NCI-H2227 treated with DMSO at 0.1 percent for 48 hours (cell line): Measurements from ENCODE around the gene STT3B.

Source experiments
- DNase-seq: peaks from one replicate; lab custom pipeline; 2025; lab: John Stamatoyannopoulos, UW

The STT3B gene

DNA sequence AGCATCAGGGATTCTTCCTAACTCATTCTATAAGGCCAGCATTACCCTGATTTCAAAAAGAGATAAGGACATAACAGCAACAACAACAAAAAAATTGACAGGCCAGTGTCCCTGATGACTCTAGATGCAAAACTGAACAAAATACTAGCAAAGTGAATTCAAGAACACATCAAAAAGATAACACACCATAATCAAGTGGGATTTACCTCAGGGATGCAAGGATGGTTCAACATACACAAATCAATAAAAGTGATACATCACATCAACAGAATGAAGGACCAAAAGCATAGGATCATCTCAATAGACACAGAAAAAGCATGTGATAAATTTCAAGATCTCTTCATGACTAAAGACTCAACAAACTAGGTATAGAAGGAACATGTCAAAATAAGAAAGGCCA, 119.6 kb downstream of the STT3B start:
- no peak for DNase-seq

DNA sequence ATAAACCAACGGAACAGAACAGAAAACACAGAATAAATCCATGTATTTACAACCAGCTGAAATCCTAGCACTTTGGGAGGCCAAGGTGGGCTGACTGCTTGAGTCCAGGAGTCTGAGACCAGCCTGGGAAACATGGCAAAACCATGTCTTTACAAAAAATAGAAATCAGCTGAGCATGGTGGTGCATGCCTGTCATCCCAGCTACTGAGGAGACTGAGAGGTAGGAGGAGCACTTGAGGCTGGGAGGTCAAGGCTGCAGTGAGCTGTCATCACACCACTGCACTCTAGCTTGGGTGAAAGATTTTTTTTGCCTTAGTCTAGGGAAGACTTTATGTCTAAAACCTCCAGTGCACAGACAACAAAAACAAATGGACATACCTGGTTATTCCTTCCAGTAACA, 120.7 kb downstream of the STT3B start:
- no peak for DNase-seq

DNA sequence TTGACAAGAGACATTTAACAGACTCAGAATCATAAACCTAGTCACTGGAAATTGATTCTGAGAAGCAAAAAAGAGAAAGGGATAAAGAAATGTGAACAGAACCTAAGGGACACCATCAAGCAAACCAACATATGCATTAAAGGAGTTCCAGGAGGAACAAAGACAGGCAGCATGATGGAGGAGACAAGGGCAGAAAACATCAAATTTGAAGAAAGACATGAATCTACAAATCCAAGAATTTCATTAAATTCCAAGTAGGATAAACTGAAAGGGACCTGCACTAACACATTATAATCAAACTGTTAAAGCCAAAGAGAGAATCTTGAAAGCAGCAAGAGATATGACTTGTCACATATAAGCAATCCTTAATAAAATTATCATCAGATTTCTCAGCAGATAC, 122.3 kb downstream of the STT3B start:
- DNase-seq: no peak

DNA sequence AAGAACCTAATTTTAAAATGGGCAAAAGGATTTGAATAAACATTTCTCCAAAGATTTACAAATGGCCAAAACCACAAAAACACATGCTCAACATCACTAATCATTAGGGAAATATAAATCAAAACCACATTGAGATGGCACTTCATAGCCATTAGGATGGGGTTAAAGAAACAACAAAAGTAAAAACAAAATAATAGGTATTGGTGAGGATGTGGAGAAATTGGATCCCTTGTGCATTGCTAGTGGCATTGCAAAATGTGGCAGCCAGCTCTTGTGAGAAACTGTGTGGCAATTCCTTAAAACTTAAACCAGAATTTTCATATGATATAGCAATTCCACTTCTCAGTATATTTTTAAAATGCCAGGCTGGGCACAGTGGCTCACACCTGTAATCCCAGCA, 126.5 kb downstream of the STT3B start:
- no peak for DNase-seq

DNA sequence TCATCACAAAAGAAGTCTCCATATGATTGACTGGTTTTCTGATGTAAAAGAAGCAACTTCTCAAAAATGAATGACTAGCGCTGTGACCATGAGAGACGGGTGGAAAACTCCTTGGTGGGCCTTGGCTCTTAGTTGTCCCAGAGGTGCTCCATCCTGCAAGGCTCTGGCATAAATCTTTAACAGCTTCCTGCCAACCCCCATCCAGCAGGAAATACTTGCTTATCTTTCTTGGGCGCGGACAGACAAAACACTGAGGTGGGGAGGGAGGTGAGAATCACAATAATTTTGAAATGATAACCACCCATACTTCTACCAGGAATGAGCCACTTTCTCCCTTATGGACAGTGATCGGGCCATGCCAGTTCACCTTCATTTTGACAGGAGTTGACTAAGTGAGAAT, 128.6 kb downstream of the STT3B start:
- no peak for DNase-seq

DNA sequence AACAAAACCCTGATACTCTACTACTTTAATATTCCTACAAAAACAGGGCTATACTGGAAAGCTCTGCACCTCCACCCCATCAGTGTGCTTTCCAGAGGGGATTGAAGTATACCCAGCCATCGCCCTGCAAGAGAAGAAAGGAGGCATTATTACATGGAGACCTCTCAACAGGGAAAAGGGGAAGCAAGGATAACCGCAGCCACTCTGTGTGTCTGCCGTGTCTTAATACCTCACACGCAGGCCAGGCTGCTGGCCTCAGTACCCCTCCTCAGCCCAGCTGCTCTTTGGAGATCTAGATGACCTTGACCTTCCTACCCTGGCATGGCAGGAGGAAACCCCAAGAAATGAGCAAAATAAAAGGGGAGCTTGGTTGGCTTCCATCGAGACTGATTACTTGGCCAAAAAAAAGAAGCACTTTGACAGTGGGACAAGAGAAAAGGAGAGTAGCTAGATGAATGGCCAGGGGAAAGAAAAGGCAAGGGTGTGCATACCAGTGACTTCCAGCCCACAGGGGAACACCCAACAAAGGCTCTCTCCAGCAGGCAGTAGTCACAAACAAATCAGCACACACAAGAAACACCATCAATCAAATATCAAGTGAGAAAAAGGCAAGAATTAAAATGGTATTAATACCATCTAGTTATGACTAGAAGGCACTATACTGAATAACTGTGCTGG, 129.4 kb downstream of the STT3B start:
- DNase-seq: no peak

DNA sequence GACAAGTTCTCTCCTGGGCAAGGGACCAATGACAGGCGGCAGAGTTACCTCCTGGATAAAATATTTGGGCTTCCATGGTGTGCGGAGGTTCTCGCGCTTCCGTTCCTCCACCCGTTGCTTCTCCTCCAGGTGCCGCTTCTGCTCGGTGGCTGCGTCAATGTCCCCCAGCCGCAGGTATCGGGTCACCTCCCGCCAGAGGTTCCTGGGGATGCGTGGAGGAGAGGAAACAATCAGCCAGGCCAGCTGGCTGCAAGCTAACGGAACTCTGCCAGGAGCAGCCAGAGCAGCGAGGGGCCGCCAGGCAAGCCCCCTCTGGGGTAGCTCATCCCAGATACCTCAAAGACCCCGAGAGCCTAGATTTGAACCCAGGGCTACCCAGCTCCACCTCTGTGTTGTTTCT, 131.3 kb downstream of the STT3B start:
- no peak for DNase-seq

DNA sequence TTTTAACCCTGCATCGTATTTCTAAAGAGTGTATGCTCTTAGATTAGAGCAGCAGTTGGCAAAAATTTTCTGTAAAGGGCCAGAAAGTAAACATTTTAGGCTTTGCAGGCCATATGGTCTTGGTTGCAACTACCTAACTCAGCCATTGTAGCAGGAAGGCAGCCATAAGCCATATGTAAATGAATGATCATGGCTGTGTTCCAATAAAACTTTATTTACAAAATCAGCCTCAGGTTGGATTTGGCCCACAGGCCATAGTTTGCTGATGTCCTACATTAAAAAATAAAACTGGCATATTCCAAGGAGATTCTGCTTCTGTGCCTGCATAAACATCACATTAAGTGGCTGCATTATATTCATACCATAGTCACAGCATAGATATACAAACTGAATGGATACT, 134.9 kb downstream of the STT3B start:
- DNase-seq: no peak

DNA sequence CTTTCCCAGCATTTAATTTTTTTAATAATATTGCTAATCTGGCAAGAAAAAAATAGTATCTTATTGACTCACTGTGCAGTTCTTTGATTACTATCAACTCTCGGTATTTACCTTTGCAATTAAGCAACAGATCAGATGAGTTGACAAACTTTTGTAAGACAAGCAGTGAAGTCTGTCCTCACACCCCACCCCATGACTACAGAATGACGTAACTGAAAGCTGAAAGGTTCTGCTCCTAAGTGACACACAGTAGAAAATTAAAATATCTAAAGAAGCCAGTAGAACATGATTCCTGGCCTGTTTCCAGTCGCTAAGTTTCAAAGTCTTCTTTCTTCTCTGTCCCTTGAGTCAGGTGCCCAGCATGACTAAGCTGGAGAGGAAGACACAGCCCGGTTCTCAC, 135.5 kb downstream of the STT3B start:
- no peak for DNase-seq

DNA sequence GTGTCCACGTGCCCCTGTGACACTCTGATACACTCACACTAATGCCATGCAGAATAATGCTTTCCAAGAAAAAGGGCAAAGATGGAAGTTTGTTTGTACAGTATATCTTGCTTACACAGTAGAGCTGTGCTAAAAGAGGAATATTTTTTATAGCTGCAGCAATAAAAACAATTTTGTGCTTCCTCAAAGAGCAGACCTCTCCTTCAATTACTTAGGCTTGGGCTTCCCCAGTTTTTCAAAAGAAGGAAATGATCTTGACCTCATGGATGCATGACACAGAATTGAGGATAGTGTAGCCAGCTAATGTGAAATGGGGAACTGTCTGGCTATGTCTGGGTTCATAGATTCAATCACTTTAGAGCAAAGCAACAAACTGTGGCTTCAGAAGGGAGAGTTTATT, 137.4 kb downstream of the STT3B start:
- DNase-seq: no peak

DNA sequence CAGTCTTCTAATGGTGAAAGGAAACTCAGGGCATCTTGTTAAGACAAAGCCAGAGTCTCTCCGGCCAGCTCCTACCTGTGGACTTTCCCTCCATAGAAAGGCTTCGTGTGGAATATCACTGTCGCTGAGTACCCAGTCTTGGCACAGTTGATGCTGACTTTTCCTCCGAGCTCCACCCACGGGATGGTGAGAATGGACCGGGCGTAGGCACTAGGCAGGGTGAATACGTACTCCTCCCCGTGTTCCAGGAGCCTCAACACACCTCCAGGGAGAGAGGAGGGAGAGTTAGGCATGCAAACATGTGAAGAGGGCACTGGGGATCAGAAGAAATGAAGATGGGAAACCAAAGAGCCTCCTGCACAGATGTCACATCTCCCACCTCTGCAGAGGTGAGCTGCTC, 138.0 kb downstream of the STT3B start:
- DNase-seq: no peak

DNA sequence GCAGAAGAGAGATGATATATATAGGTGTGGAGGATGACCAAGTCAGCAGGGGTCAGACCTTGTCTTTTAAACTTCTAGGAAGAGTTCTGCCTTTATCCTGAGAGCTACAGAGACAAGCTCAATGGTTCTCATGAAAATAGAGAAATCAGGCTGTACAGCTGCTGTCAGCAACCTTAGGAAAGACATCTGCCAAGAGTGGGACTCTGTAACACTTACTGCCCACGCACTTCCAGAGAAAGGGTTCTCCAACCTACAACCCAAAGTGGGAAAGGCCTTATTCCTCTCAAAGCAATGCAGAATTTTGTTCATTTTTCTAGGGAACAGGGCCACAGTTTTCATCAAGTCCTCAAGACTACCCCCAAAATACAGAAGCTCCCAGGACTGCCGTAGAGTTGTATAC, 138.7 kb downstream of the STT3B start:
- DNase-seq: no peak

DNA sequence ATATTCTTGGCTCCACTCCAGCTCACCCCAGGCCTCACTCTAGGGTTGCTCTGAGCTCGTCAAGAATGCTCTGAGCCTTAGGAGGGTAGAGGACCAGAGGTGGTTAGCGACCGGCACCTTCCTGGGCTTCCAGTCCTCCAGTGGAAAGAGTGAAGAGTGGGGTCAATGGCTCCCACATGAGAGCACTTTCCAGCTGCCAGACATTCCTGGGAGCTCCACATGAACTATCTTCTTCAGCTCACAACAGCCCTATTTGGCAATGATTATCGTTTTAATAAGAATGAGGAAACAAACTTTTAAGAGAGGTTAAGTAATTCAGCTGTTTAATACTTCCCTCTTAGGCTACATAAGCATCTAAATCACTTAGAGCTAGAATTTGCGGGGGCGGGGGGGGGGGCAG, 139.3 kb downstream of the STT3B start:
- no peak for DNase-seq

DNA sequence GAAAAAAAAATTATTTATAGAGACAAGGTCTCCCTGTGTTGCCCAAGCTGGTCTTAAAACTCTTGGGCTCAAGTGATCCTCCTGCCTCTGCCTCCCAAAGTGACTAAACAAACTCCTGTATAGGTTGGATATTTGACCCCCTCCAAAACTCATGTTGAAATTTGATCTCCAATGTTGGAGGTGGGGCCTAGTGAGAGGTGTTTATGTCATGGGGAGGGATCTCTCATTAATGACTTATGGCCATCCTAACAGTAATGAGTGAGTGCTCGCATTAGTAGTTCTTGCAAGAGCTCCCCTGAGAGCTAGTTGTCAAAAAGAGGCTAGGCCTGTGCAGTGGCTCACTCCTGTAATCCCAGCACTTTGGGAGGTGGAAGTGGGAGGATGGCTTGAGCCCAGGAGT, 141.2 kb downstream of the STT3B start:
- no peak for DNase-seq

DNA sequence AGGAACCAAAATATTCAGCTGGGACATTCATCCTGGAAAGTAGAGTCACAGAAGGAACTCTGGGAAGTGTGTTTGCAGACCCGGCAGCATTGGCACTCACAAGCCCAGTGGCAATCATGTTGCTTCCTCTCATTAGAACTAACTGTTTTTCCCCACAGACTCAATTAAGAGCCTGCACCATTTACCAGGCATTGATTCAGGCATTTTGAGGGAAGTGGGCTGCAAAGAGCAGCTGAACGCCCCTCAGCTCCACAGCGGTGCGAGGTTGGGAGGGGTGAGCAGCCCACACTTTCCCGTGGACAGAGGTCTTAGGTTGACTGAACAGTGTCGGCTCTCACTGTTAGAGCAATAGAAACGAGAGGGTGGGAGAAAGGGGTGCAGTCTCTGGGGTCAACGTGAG, 143.8 kb downstream of the STT3B start:
- DNase-seq: no peak

DNA sequence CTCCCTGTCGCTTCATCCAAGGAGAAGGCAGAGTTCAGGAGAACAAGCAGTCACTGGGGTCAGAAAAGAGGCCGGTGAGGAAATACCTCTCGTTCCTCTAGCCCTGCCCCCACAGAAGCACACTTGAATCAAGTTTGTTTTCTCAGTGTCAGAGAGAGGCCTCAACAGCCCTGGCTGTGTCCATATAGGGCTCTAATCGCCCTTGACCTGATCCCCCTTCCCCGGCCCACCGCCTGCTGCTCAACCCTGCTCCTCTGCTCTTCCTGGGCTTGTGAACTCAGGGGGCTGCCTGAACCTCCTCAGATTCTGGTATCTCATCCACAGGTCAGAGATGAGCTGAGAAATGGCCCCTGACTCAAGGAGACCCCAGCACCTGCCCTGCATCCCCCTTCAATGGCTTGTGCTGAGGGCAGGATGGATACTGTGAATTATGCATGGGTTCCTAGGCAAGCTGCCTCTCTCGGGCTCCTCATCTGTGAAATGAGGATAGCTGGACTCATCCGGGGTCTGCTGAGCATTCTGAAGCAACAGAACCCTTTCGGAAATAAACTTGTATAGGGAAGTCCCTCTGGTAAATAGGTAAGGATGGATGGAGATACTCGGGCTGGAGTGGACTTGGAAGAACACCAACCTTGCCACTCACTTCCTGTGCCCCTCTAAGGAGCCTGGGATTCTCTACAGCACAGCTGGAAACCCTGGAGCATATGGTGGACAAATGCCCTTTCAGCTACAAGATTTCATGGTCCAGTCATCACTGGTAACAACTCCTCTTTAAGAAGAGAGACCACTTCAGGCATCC, 147.5 kb downstream of the STT3B start:
- no peak for DNase-seq
